Thoracic aorta (tissue), 2 donors: ENCODE results near the gene ZSCAN26. TPM values are rescaled to one million over a fixed set of nuclear protein-coding genes. Genes with fewer than 3 reads are reported as not detected.
"Not testable (repeated sequence)": the region's sequence is repeated elsewhere in the genome, so short reads cannot be mapped to it uniquely, and the experiment has no call there.

ENCODE experiments used
- ATAC-seq: fragments of 150-250 bp; one replicate; pipeline ENCODE4 v1.8.0; 2017; ENCODE audit warnings: low read depth; ENCODE audit not compliant: insufficient number of reproducible peaks, low FRiP score
- DNase-seq: peaks from one replicate; pipeline ENCODE4 v3.0.0-alpha.2; 2020; ENCODE audit warnings: low spot score
- H3K27ac ChIP-seq, 2 donors: fragments of 200-600 bp; sonication (generic); 1 replicate in 1 of 2; 2 replicates in 1 of 2; pipeline ENCODE4 v1.5.1; 2016; ENCODE audit warnings: mild to moderate bottlenecking in 2 of 2, moderate library complexity in 2 of 2
- H3K27me3 ChIP-seq: fragments of 200-600 bp; sonication (generic); replicated peaks from 2 replicates; pipeline ENCODE4 v1.6.0; 2016; ENCODE audit warnings: mild to moderate bottlenecking; ENCODE audit not compliant: insufficient read depth
- H3K36me3 ChIP-seq: fragments of 200-600 bp; sonication (generic); one replicate; pipeline ENCODE4 v1.5.1; 2016
- H3K4me1 ChIP-seq, 2 donors: fragments of 200-600 bp; sonication (generic); 1 replicate in 1 of 2; 2 replicates in 1 of 2; pipeline versions ENCODE4 v1.5.1 to v1.6.0; 2016; ENCODE audit warnings: low read depth in 2 of 2, mild to moderate bottlenecking in 1 of 2; ENCODE audit not compliant: control insufficient read depth in 1 of 2
- H3K4me3 ChIP-seq: fragments of 200-600 bp; sonication (generic); 2 replicates; pipeline ENCODE4 v1.5.1; 2016; ENCODE audit warnings: mild to moderate bottlenecking
- H3K9me3 ChIP-seq: fragments of 200-600 bp; sonication (generic); 2 replicates; pipeline ENCODE4 v1.5.1; 2016
- CTCF ChIP-seq: fragments of 200-600 bp; sonication (generic); IDR thresholded peaks from one replicate; pipeline ENCODE4 v1.5.1; 2019; ENCODE audit warnings: antibody characterized with exemption
- total RNA-seq, 2 donors: library from RNA; depleted of rRNA; stranded (reverse); fragments of >200 nt; gene quantifications; one replicate each; pipeline versions ENCODE4 v1.1.0 to v1.2.3, GENCODE V29; 2016

Gene ZSCAN26
- total RNA-seq, 2 donors from 2014 or later, result 25.7 to 45.0 TPM

GRCh38 chr6:28296520-28297060 lies 29.6 kb downstream of the ZSCAN26 start:
- no peaks in the 10 kb centered on the region for H3K4me1 ChIP-seq
- H3K36me3 ChIP-seq, result peaks cover 8% of the 10 kb centered on the region
- no peak for ATAC-seq
- no peaks in the 10 kb centered on the region for H3K9me3 ChIP-seq
- no peak overlapping the region for H3K4me3 ChIP-seq
- no peaks in the 10 kb centered on the region for H3K27me3 ChIP-seq
- DNase-seq, result no peak
- H3K27ac ChIP-seq, result no peak overlapping the region
- no peak for TF ChIP-seq CTCF

- no peak for ATAC-seq
- Histone ChIP-seq H3K27ac (no peak overlapping the region), H3K27me3 (no peaks in the 10 kb centered on the region), H3K9me3 (peaks cover 9% of the 10 kb centered on the region), H3K36me3 (peaks cover 11% of the 10 kb centered on the region), H3K4me3 (no peak overlapping the region), H3K4me1 (no peaks in the 10 kb centered on the region)
- TF ChIP-seq CTCF, result no peak
- DNase-seq, result no peak
These were observed 36.6 kb downstream of the ZSCAN26 start for GRCh38 chr6:28303570-28303969.

DNA sequence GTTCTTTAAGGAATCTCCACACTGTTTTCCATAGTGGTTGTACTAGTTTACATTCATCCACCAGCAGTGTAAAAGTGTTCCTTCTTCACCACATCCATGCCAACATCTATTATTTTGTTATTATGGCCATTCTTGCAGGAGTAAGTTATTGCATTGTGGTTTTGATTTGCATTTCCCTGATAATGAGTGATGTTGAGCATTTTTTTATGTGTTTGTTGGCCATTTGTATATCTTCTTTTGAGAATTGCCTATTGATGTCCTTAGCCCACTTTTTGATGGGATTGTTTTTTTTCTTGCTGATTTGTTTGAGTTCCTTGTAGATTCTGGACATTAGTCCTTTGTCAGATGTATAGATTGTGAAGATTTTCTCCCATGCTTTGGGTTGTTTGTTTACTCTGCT lies 39.4 kb downstream of the ZSCAN26 start:
- H3K4me3 ChIP-seq, H3K27ac ChIP-seq, H3K36me3 ChIP-seq, ATAC-seq, H3K4me1 ChIP-seq, DNase-seq, H3K27me3 ChIP-seq: not testable (repeated sequence)
- peaks cover 11% of the 10 kb centered on the region for H3K9me3 ChIP-seq

DNA sequence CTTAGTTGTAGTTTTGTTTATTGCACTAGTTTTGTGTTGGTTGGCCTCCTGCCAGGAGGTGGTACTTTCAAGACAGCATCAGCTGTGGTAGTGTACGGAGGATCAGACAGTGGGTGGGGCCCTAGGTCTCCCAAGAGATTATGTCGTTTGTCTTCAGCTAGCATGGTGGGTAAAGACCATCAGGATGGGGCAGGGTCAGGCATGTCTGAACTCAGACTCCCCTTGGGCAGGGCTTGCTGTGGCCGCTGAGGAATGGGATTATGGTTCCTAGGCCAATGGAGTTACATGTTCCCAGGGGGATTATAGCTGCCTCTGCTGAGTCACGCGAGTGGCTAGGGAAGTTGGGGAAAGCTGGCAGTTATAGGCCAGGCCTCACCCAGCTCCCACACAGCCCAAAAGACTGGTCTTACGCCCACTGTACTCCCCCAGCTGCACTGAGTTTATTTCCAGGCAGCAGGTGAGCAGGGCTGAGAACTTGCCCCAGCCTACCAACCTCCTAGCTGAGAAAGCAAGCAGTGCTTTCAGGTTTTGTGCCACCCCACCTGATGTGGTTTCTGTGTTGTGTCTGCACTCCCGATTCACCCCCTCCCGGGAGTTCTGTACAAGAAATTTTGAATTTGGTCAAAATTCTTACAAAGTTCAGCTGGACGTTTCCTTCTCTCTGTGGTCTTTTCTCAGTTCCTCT lies 44.3 kb downstream of the ZSCAN26 start:
- H3K4me3 ChIP-seq, result no peak overlapping the region
- no peaks in the 10 kb centered on the region for H3K4me1 ChIP-seq
- ATAC-seq (no peak), DNase-seq (no peak)
- no peak for TF ChIP-seq CTCF
- peaks cover 5% of the 10 kb centered on the region for H3K36me3 ChIP-seq
- no peaks in the 10 kb centered on the region for H3K27me3 ChIP-seq
- H3K9me3 ChIP-seq, result peaks cover 6% of the 10 kb centered on the region
- no peak overlapping the region for H3K27ac ChIP-seq

- Histone ChIP-seq H3K27ac (no peak overlapping the region), H3K9me3 (peaks cover 4% of the 10 kb centered on the region), H3K4me1 (no peaks in the 10 kb centered on the region), H3K27me3 (no peaks in the 10 kb centered on the region), H3K4me3 (no peak overlapping the region), H3K36me3 (peaks cover 5% of the 10 kb centered on the region)
- DNase-seq (no peak), ATAC-seq (no peak)
- no peak for TF ChIP-seq CTCF
These were observed 46.0 kb downstream of the ZSCAN26 start for GRCh38 chr6:28312939-28313338.

GRCh38 chr6:28315628-28316027 lies 48.7 kb downstream of the ZSCAN26 start:
- no peak for TF ChIP-seq CTCF
- peaks cover 5% of the 10 kb centered on the region for H3K36me3 ChIP-seq
- H3K9me3 ChIP-seq, result no peaks in the 10 kb centered on the region

GRCh38 chr6:28317866-28318265 lies 50.9 kb downstream of the ZSCAN26 start:
- H3K36me3 ChIP-seq, H3K27me3 ChIP-seq, H3K4me3 ChIP-seq, H3K27ac ChIP-seq, H3K9me3 ChIP-seq, H3K4me1 ChIP-seq, DNase-seq, ATAC-seq: not testable (repeated sequence)

More at GRCh38 chr6:28315628-28316027, 48.7 kb downstream of the ZSCAN26 start:
- no peak for DNase-seq
- H3K4me1 ChIP-seq, result no peaks in the 10 kb centered on the region
- no peaks in the 10 kb centered on the region for H3K27me3 ChIP-seq
- no peak overlapping the region for H3K27ac ChIP-seq
- no peak overlapping the region for H3K4me3 ChIP-seq
- no peak for ATAC-seq
